K562 (cell line): ENCODE results near the gene UBE2E1. TPM values are rescaled to one million over a fixed set of nuclear protein-coding genes. Genes with fewer than 3 reads are reported as not detected.

Source experiments
- ATAC-seq: fragments of 200-7000 bp; cut with Tn5 transposase; 3 replicates; pipeline ENCODE4 v1.9.1; 2020; ENCODE audit warnings: moderate library complexity
- BruUV-seq: library from RNA; stranded (reverse); fragments of 400-500 nt; replicated peaks from 2 replicates; lab custom pipeline; 2021; lab: Mats Ljungman, UMichigan
- CTCF ChIA-PET: fragments of 300-600 bp; formaldehyde crosslinking; extraction: SDS; loops from one replicate; lab custom pipeline; 2021; ENCODE audit warnings: low intra/inter-chr PET ratio; lab: Yijun Ruan, JAX
- POLR2A ChIA-PET: fragments of 300-600, 350-650 bp; sonication (Branson Sonifier 250); formaldehyde crosslinking; extraction: SDS; loops from one replicate; lab custom pipeline; 2021; ENCODE audit warnings: antibody characterized with exemption, inconsistent platforms; lab: Yijun Ruan, JAX
- DNase-seq, 4 experiments: peaks; one replicate each; pipeline versions ENCODE4 v3.0.0 to v3.0.0-alpha.2; 2011 to 2018; ENCODE audit warnings: low spot score in 3 of 4, mixed read lengths in 3 of 4; ENCODE audit errors: extremely low read depth in 1 of 4
- FAIRE-seq: peaks from 2 replicates; lab custom pipeline; 2011; peaks lifted over from hg19 to GRCh38; lab: Jason Lieb, UNC
- H2AFZ ChIP-seq: 2 replicates; pipeline ENCODE4 v1.6.0; 2011; ENCODE audit warnings: low read depth, low read length, control low read depth, inconsistent platforms
- H3K27ac ChIP-seq: fragments of 200-600 bp; 3 replicates; pipeline ENCODE4 v1.8.0; 2011; ENCODE audit warnings: low read depth, mild to moderate bottlenecking, control low read depth, inconsistent platforms, low read length, moderate library complexity, mixed read lengths; ENCODE audit errors: extremely low read depth
- H3K27me3 ChIP-seq, 2 experiments: fragments of 300-600 bp in 1 of 2; 2 replicates in 1 of 2; 3 replicates in 1 of 2; pipeline versions ENCODE4 v1.6.0 to v1.8.0; 2011; ENCODE audit warnings: inconsistent platforms in 2 of 2, low read length in 2 of 2, mild to moderate bottlenecking in 1 of 2, mixed read lengths in 1 of 2, moderate library complexity in 1 of 2; ENCODE audit not compliant: control insufficient read depth in 2 of 2, insufficient read depth in 2 of 2
- H3K36me3 ChIP-seq: fragments of 300-600 bp; 3 replicates; pipeline ENCODE4 v1.8.0; 2011; ENCODE audit warnings: mild to moderate bottlenecking, low read length, inconsistent platforms; ENCODE audit not compliant: control insufficient read depth, insufficient read depth
- H3K4me1 ChIP-seq, 2 experiments: fragments of 200-600 bp in 1 of 2; replicated peaks in 1 of 2; 2 replicates in 1 of 2; 3 replicates in 1 of 2; pipeline versions ENCODE4 v1.5.1 to v1.8.0; 2011; ENCODE audit warnings: inconsistent platforms in 2 of 2, low read length in 2 of 2, mild to moderate bottlenecking in 1 of 2, mixed read lengths in 1 of 2, moderate library complexity in 1 of 2; ENCODE audit not compliant: control insufficient read depth in 2 of 2, insufficient read depth in 2 of 2
- H3K4me2 ChIP-seq: 2 replicates; pipeline ENCODE4 v1.6.1; 2011; ENCODE audit warnings: low read length, control low read depth, inconsistent platforms, mixed read lengths; ENCODE audit not compliant: insufficient read depth
- H3K4me3 ChIP-seq: fragments of 200-600 bp; sonication (generic), shearing (Covaris generic); 2 replicates; pipeline ENCODE4 v1.5.1; 2016; ENCODE audit warnings: control low read depth, inconsistent platforms
- H3K79me2 ChIP-seq: fragments of 200-600 bp; 3 replicates; pipeline ENCODE4 v1.8.0; 2011; ENCODE audit warnings: low read length, inconsistent platforms; ENCODE audit not compliant: control insufficient read depth, insufficient read depth
- H3K9ac ChIP-seq, 2 experiments: 2 replicates each; pipeline versions ENCODE4 v1.6.0 to v1.6.1; 2011; ENCODE audit warnings: low read depth in 2 of 2, low read length in 2 of 2, control low read depth in 1 of 2, inconsistent platforms in 1 of 2, mild to moderate bottlenecking in 1 of 2, mixed read lengths in 1 of 2; ENCODE audit not compliant: insufficient read depth in 1 of 2
- H3K9me1 ChIP-seq: one replicate; pipeline ENCODE4 v1.6.0; 2011; ENCODE audit warnings: inconsistent platforms, mild to moderate bottlenecking, low read length, moderate library complexity; ENCODE audit not compliant: control insufficient read depth, insufficient read depth
- H3K9me3 ChIP-seq: replicated peaks from 2 replicates; pipeline ENCODE4 v1.5.1; 2011; ENCODE audit warnings: low read depth, low read length, inconsistent platforms; ENCODE audit not compliant: control insufficient read depth, insufficient read depth
- H4K20me1 ChIP-seq: replicated peaks from 2 replicates; pipeline ENCODE4 v1.6.1; 2011; ENCODE audit warnings: low read length, inconsistent platforms, mixed read lengths; ENCODE audit not compliant: control insufficient read depth, insufficient read depth
- WGBS: fragments of 100-300 bp; shearing (Covaris generic); methylation state at CpG from one replicate; pipeline ENCODE4 v1.1.6; 2016; ENCODE audit warnings: low coverage, mixed read lengths; ENCODE audit not compliant: insufficient coverage; ENCODE audit errors: missing lambda C conversion rate; 5-methylcytosine and 5-hydroxymethylcytosine counted together
- in situ Hi-C: fragments of 300-500 bp; cut with MboI; formaldehyde crosslinking; loops from 4 replicates; pipeline ENCODE4 v1.15.0; 2018; ENCODE audit warnings: inconsistent platforms, mixed read lengths
- intact Hi-C: fragments of 100-400 bp; cut with micrococcal nuclease; formaldehyde crosslinking; loops from 2 replicates; pipeline ENCODE4 v1.14.2; 2022
- polyA plus RNA-seq, 8 experiments: library from polyadenylated mRNA; depleted of rRNA in 4 of 8; stranded (reverse) in 5 of 8; unstranded in 3 of 8; fragments of >200 nt; fragmentation: Nextera tagmentation in 2 of 8; fragmentation: Illumina TruSeq in 1 of 8; extraction: Ambion mirVana in 2 of 8; extraction: Trizol in 1 of 8; gene quantifications; 2 replicates each; pipeline versions ENCODE4 v1.2.1 to v1.2.3, GENCODE V29; 2011 to 2014; ENCODE audit warnings: inconsistent platforms in 1 of 8, missing spikeins in 1 of 8
- total RNA-seq, 7 experiments: library from RNA; depleted of rRNA in 6 of 7; stranded (reverse); fragments of >200 nt in 6 of 7; fragmentation: Illumina TruSeq in 2 of 7; extraction: Trizol in 2 of 7; gene quantifications; 2 replicates each; pipeline versions ENCODE4 v1.2.1 to v1.2.3, GENCODE V29; 2011 to 2021; ENCODE audit warnings: low replicate concordance in 1 of 7
- TF ChIP-seq, protein P1 (sequence below): fragments of 250-450 bp; sonication (Bioruptor Pico); IDR thresholded peaks from 2 replicates; pipeline ENCODE4 v1.4.0; 2020; ENCODE audit warnings: mild to moderate bottlenecking, moderate library complexity, borderline replicate concordance
- TF ChIP-seq, protein P2 (sequence below): fragments of 450-650 bp; IDR thresholded peaks from 2 replicates; pipeline ENCODE4 v1.6.1; 2016

Gene UBE2E1
- total and polyA plus RNA-seq, 9 of the 15 experiments (the other 6 are each of a cell fraction or from before 2014, with no cell fraction given): 54.4 to 294 (median 165) TPM

GRCh38 chr3:23809294-23809693 lies 3.5 kb downstream of the UBE2E1 start:
- Histone ChIP-seq H3K9me1 (no peaks in the 10 kb centered on the region), H3K9ac (peak overlapping the region in 1 of 2 experiments; percentile 61; a peak in 1 of 4 replicates), H3K9me3 (no peaks in the 10 kb centered on the region), H2AFZ (no peak overlapping the region), H3K4me1 (peaks cover 25 to 27% of the 10 kb centered on the region in 2 experiments; a peak in 4 of 5 replicates), H4K20me1 (no peaks in the 10 kb centered on the region), H3K79me2 (peaks cover 78% of the 10 kb centered on the region), H3K4me2 (no peak overlapping the region), H3K36me3 (peaks cover 53% of the 10 kb centered on the region), H3K4me3 (no peak overlapping the region), H3K27ac (no peak overlapping the region), H3K27me3 (no peaks in the 10 kb centered on the region)
- WGBS: 64% methylated on average over 2 of the region's 2 CpGs
- in situ Hi-C loops: no loop called here
- TF ChIP-seq, protein P1, sequence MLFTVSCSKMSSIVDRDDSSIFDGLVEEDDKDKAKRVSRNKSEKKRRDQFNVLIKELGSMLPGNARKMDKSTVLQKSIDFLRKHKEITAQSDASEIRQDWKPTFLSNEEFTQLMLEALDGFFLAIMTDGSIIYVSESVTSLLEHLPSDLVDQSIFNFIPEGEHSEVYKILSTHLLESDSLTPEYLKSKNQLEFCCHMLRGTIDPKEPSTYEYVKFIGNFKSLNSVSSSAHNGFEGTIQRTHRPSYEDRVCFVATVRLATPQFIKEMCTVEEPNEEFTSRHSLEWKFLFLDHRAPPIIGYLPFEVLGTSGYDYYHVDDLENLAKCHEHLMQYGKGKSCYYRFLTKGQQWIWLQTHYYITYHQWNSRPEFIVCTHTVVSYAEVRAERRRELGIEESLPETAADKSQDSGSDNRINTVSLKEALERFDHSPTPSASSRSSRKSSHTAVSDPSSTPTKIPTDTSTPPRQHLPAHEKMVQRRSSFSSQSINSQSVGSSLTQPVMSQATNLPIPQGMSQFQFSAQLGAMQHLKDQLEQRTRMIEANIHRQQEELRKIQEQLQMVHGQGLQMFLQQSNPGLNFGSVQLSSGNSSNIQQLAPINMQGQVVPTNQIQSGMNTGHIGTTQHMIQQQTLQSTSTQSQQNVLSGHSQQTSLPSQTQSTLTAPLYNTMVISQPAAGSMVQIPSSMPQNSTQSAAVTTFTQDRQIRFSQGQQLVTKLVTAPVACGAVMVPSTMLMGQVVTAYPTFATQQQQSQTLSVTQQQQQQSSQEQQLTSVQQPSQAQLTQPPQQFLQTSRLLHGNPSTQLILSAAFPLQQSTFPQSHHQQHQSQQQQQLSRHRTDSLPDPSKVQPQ (CRISPR knock-in tag): no peak
- TF ChIP-seq, protein P2, sequence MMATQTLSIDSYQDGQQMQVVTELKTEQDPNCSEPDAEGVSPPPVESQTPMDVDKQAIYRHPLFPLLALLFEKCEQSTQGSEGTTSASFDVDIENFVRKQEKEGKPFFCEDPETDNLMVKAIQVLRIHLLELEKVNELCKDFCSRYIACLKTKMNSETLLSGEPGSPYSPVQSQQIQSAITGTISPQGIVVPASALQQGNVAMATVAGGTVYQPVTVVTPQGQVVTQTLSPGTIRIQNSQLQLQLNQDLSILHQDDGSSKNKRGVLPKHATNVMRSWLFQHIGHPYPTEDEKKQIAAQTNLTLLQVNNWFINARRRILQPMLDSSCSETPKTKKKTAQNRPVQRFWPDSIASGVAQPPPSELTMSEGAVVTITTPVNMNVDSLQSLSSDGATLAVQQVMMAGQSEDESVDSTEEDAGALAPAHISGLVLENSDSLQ: peak; percentile 68
- ChIA-PET CTCF (no interaction called here), POLR2A (interaction anchor here (0.7 to 3.6 kb wide), 6 partner anchors 8 to 108 kb away, joined by 3 to 11 read pairs (median 4); partner anchors contain the start of genes NKIRAS1 and RPL15)
- ATAC-seq (no peak), DNase-seq (no peak), FAIRE-seq (no peak)
- BruUV-seq: no TSS peak
- intact Hi-C loops: loop anchor here (2.0 to 10.0 kb wide), 4 partner anchors 58 to 604 kb away; partner anchors contain the start of genes NKIRAS1, NR1D2, RPL15 and UBE2E2
